GM23248 (cell line): Measurements from ENCODE around the gene SLC29A1. TPM values are rescaled to one million over a fixed set of nuclear protein-coding genes. Genes with fewer than 3 reads are reported as not detected.

Experiments used
- DNase-seq: peaks from one replicate; pipeline ENCODE4 v3.0.0-alpha.2; 2015
- H2AFZ ChIP-seq: fragments of 200-600 bp; sonication (generic); 2 replicates; pipeline ENCODE4 v1.6.1; 2016; ENCODE audit warnings: antibody characterized with exemption
- H3F3A ChIP-seq: fragments of 200-600 bp; sonication (generic); 2 replicates; pipeline ENCODE4 v1.6.1; 2016; ENCODE audit warnings: mild to moderate bottlenecking, antibody characterized with exemption, mixed run types; ENCODE audit not compliant: insufficient read depth
- H3K27ac ChIP-seq: fragments of 200-600 bp; sonication (generic); 2 replicates; pipeline ENCODE4 v1.5.1; 2016; ENCODE audit warnings: mild to moderate bottlenecking
- H3K27me3 ChIP-seq: fragments of 200-600 bp; sonication (generic); replicated peaks from 2 replicates; pipeline ENCODE4 v1.6.1; 2016; ENCODE audit warnings: mild to moderate bottlenecking; ENCODE audit not compliant: insufficient read depth
- H3K36me3 ChIP-seq: fragments of 200-600 bp; sonication (generic); 2 replicates; pipeline ENCODE4 v1.6.1; 2016; ENCODE audit warnings: low read depth, mild to moderate bottlenecking
- H3K4me1 ChIP-seq: fragments of 200-600 bp; sonication (generic); 2 replicates; pipeline ENCODE4 v1.6.1; 2016; ENCODE audit warnings: mild to moderate bottlenecking; ENCODE audit not compliant: insufficient read depth
- H3K4me2 ChIP-seq: fragments of 200-600 bp; sonication (generic); one replicate; pipeline ENCODE4 v1.6.1; 2016; ENCODE audit warnings: mild to moderate bottlenecking; ENCODE audit not compliant: unreplicated experiment
- H3K4me3 ChIP-seq: fragments of 200-600 bp; sonication (generic); 2 replicates; pipeline ENCODE4 v1.5.1; 2016; ENCODE audit warnings: mild to moderate bottlenecking
- H3K79me2 ChIP-seq: fragments of 200-600 bp; sonication (generic); 2 replicates; pipeline ENCODE4 v1.6.1; 2016; ENCODE audit warnings: mild to moderate bottlenecking; ENCODE audit not compliant: insufficient read depth
- H3K9ac ChIP-seq: fragments of 200-600 bp; sonication (generic); 2 replicates; pipeline ENCODE4 v1.6.1; 2016; ENCODE audit warnings: mild to moderate bottlenecking
- H3K9me2 ChIP-seq: fragments of 200-600 bp; sonication (generic); 2 replicates; pipeline ENCODE4 v1.6.1; 2016; ENCODE audit warnings: mixed run types, mild to moderate bottlenecking, moderate library complexity; ENCODE audit not compliant: insufficient read depth
- H3K9me3 ChIP-seq: fragments of 200-600 bp; sonication (generic); one replicate; pipeline ENCODE4 v1.6.1; 2017; ENCODE audit warnings: low read depth
- H4K20me1 ChIP-seq: fragments of 200-600 bp; sonication (generic); 2 replicates; pipeline ENCODE4 v1.6.0; 2016; ENCODE audit not compliant: insufficient read depth
- EZH2 ChIP-seq: fragments of 200-600 bp; sonication (generic); IDR thresholded peaks from 2 replicates; pipeline ENCODE4 v1.6.1; 2018; ENCODE audit warnings: antibody characterized with exemption, mild to moderate bottlenecking; ENCODE audit not compliant: insufficient read depth, poor library complexity, severe bottlenecking
- EZH2phosphoT487 ChIP-seq: fragments of 200-600 bp; sonication (generic); IDR thresholded peaks from 2 replicates; pipeline ENCODE4 v1.6.1; 2018; ENCODE audit warnings: antibody characterized with exemption, moderate library complexity, mild to moderate bottlenecking, low read depth; ENCODE audit not compliant: insufficient read depth
- WGBS, 2 experiments: methylation state at CpG; one replicate each; pipeline ENCODE4 v1.1.6; 2015 to 2017; ENCODE audit warnings: low lambda C conversion rate in 2 of 2, low coverage in 1 of 2; ENCODE audit errors: missing lambda C conversion rate in 2 of 2; 5-methylcytosine and 5-hydroxymethylcytosine counted together
- in situ Hi-C: fragments of 300-500 bp; cut with MboI; formaldehyde crosslinking; loops from 2 replicates; pipeline ENCODE4 v1.15.0; 2020
- polyA plus RNA-seq: library from polyadenylated mRNA; unstranded; fragments of >200 nt; fragmentation: Nextera tagmentation; extraction: Ambion mirVana; gene quantifications from 2 replicates; pipeline ENCODE4 v1.2.1, GENCODE V29; 2016
- total RNA-seq: library from RNA; depleted of rRNA; stranded (reverse); fragments of >200 nt; shearing (Covaris generic); gene quantifications from 2 replicates; pipeline ENCODE4 v1.2.3, GENCODE V29; 2014; rRNA removed

The SLC29A1 gene
- total RNA-seq (12.2 and 17.1 TPM in 2 replicates), polyA plus RNA-seq (18.4 and 19.2 TPM in 2 replicates)

DNA sequence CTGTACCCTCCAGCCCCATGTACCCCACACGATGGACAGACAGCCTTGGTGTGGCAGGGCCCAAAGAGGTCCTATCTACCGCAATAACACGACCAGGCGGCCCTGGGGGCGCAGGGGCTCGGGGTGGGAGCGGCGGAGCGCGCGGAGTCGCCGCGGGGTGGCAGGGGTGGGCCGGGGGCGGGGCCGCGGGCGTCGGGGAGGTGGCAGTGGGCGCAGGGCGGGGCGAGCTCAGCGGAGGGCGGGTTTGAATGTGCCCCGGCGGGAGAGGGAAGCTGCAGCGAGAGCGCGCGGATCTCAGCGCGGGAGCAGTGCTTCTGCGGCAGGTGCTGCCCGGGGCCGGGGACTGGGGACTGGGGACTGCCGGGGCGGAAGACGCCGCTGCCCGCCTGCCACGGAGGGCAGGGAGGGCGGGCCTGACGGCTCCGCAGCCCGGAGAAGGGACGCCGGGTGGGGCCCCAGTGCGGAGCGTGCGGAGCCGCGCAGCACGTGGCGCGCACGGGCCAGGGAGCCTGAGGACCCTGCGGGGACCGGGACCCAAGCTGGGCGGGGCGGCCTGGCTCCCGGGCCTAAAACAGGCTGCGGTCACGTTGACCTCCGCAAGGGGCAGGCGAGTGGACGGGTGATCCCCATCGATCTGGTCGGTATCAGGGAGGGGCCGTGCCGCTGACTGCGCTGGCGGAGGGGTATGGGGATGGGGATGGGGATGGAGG, at the start of gene SLC29A1:
SLC29A1 (plus strand) TSS at position 277 of the 710 bp plus-strand sequence. CDS start 3,719 bp downstream, outside the sequence.
- Histone ChIP-seq H3K36me3 (no peaks in the 10 kb centered on the region), H3F3A (peaks cover 14% of the 10 kb centered on the region), H3K4me3 (peak within 1 kb of the TSS; percentile 67), H3K27ac (no peak within 1 kb of the TSS), H3K9ac (peak within 1 kb of the TSS; percentile 52), H4K20me1 (no peaks in the 10 kb centered on the region), H3K79me2 (no peaks in the 10 kb centered on the region; the same call in 1 of the 2 replicates), H3K9me3 (no peaks in the 10 kb centered on the region), H3K4me2 (peak within 1 kb of the TSS; percentile 60), H3K9me2 (no peaks in the 10 kb centered on the region), H3K4me1 (peaks cover 20% of the 10 kb centered on the region), H2AFZ (peak within 1 kb of the TSS; percentile 71), H3K27me3 (no peaks in the 10 kb centered on the region)
- 0 to 1% methylated on average over 30 to 38 of the region's 73 CpGs for WGBS, 2 experiments
- in situ Hi-C loops, result no loop called here
- DNase-seq, result peak; percentile 75
- TF ChIP-seq EZH2, result no peak
- TF ChIP-seq EZH2phosphoT487, result no peak

DNA sequence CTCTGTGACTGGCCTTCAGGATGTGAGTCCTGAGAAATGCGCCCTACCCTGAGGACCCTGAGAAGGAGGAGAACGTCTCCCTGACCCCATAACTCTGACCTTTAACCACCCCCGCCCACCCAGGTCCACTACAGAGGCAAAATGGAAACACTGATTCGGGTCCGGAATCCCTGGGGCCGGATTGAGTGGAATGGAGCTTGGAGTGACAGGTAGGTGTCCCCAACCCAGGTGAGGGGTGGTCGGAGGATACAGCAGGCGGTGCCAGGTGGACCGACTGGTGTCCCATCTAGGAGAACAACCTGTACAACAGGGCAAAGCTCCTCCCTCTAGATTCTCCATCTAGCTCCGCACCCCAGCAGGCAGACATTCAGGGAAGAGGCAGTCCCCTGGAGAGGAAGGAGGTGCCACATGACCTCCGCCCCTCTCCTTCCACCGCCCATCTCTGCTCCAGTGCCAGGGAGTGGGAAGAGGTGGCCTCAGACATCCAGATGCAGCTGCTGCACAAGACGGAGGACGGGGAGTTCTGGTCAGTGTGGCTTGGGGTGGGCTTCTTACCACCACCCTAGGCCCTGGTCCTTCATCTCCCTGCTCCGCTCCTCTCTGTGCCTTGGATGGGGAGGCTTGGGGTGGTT, 47.1 kb upstream of the SLC29A1 start:
- no peak for TF ChIP-seq EZH2phosphoT487
- TF ChIP-seq EZH2, result no peak
- in situ Hi-C loops, result no loop called here
- DNase-seq, result no peak
- H3K9me3 ChIP-seq, result no peaks in the 10 kb centered on the region
- H3K27ac ChIP-seq, result no peak overlapping the region
- H3K4me2 ChIP-seq, result no peak overlapping the region
- H3F3A ChIP-seq, result peaks cover 24% of the 10 kb centered on the region
- H3K4me3 ChIP-seq, result no peak overlapping the region
- H3K4me1 ChIP-seq, result peaks cover 26% of the 10 kb centered on the region
- no peak overlapping the region for H3K9ac ChIP-seq
- H3K27me3 ChIP-seq, result no peaks in the 10 kb centered on the region
- H2AFZ ChIP-seq, result no peak overlapping the region
- no peaks in the 10 kb centered on the region for H3K36me3 ChIP-seq
- H4K20me1 ChIP-seq, result no peaks in the 10 kb centered on the region
- no peaks in the 10 kb centered on the region for H3K79me2 ChIP-seq
- WGBS, 2 experiments, result 94 to 95% methylated on average over 14 to 15 of the region's 15 CpGs
- H3K9me2 ChIP-seq, result no peaks in the 10 kb centered on the region

DNA sequence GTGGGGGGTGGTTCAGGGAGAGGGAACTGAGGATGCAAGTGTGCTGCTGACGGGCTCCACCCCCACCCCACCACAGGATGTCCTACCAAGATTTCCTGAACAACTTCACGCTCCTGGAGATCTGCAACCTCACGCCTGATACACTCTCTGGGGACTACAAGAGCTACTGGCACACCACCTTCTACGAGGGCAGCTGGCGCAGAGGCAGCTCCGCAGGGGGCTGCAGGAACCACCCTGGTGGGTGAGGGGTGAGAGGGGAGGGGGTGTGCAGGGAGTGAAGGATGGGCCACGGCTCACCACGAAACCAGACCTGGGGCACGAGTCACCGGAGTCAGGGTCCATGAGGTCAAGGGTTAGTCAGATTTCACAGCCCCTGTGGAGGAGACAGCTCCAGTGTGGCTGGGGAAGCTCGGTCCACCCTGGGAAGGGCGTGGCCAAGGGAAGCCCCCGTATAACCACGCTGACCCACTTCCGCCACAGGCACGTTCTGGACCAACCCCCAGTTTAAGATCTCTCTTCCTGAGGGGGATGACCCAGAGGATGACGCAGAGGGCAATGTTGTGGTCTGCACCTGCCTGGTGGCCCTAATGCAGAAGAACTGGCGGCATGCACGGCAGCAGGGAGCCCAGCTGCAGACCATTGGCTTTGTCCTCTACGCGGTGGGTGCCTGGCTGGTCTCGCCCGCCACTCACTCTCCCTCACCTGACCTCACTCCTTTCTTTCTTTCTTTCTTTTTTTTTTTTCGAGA, 46.5 kb upstream of the SLC29A1 start:
- Histone ChIP-seq H3K4me2 (no peak overlapping the region), H4K20me1 (no peaks in the 10 kb centered on the region), H3K9me3 (no peaks in the 10 kb centered on the region), H3K27ac (no peak overlapping the region), H2AFZ (no peak overlapping the region), H3K4me1 (peaks cover 26% of the 10 kb centered on the region), H3K36me3 (no peaks in the 10 kb centered on the region), H3K4me3 (no peak overlapping the region), H3K9me2 (no peaks in the 10 kb centered on the region), H3F3A (peaks cover 24% of the 10 kb centered on the region), H3K9ac (no peak overlapping the region), H3K79me2 (no peaks in the 10 kb centered on the region), H3K27me3 (no peaks in the 10 kb centered on the region)
- in situ Hi-C loops, result no loop called here
- 82 to 88% methylated on average over 17 to 24 of the region's 24 CpGs for WGBS, 2 experiments
- TF ChIP-seq EZH2phosphoT487, result no peak
- TF ChIP-seq EZH2, result no peak
- no peak for DNase-seq
